HG03565 (cell line): ENCODE data around the gene SLC12A4.
A peak's percentile ranks its signal among the peaks of the same experiment; 100 is the strongest.
"Not testable (repeated sequence)": the region's sequence is repeated elsewhere in the genome, so short reads cannot be mapped to it uniquely, and the experiment has no call there.

ENCODE experiments used
- ATAC-seq: cut with Tn5 transposase; IDR thresholded peaks from one replicate; pipeline ENCODE4 v1.9.1; 2021; ENCODE audit warnings: mild to moderate bottlenecking, moderate library complexity; ENCODE audit not compliant: unreplicated experiment

The SLC12A4 gene

DNA sequence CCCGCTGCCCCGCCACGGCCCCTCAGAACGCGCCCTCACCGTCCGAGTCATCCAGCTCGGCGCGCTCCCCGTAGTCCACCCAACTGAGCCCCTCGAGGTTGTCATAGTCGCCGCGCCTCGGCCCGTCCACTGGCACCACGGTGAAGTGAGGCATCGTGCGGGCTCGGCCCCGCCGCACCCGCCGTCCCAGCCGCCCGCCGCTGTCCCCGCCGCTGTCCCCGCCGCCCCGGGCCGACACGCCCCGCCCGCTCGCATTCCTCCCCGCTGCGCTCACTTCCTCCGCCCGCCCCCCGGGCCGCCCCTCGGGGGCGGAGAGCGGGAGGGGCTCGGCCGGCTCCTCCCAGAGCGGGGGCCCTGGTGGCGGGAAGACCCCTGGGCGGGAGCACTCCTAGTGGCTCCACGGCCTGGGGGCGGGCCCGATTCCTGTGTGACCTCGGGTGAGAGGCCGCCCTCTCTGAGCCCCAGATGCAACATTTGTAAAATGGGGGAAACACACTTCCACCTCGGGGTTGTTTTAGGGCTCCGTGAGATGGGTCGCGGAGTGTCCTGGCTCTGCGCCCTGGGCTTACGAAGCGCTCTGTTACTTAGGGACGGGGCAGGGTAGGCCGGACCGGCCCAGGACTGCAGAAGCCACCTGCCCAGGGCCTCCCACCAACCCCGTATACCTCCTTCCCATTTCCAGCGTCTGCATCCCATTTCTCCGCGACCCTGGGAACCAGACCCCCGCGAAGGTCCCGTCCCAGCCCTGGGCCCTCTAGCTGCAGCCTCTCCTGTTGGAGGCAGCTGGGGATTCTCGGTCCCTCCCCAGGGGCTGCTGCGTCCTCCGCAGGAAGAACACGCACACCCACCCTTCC is at the start of gene SLC12A4:
TSS of gene SLC12A4 (minus strand) at position 238 of the 854 bp plus-strand sequence. CDS start at position 154, 84 bp downstream.
- peak; percentile 63 for ATAC-seq

DNA sequence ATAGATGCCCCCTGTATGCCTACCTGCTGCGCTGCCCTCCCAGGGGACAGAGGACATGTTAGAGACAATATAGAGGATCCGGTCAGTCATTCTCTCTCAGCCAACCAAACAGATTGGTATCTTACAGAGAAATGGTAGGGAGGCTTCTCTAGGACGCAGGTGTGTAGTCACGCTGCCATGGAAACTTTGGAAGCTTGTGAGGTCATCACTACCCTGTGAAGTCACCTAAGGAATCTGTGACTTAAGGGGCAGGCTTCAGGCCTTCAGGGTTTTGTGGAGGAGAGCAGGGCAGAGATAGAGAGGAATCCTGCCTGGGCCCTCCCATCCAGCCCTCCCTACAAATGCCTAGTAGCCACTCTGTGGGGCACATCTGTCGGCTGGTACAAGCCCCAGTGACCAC is 47.2 kb upstream of the SLC12A4 start, which contains the start of gene DPEP2NB:
TSS of gene DPEP2NB (minus strand) at position 231 of the 400 bp plus-strand sequence. CDS start at position 90, 141 bp downstream.
- ATAC-seq: no peak

DNA sequence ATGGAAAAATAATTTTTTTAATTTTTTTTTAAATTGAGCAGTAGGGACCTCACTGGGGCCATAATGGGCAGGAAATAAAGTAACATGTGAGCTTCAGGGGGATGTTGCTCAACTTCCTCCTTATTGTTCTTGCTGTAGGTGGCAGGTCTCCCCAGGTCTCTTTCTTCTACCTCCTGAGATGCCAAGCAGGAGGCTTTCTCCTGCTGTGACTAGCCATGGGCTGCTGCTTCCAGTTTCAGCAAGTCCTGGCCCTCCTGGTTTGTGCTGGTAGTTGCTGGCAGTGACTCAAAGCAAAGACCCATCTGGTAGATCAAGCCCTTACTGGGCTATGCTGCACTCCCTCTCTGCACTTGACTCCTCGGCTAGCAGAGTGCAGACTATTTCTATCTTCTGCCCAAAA is 45.0 kb upstream of the SLC12A4 start:
- ATAC-seq: no peak

DNA sequence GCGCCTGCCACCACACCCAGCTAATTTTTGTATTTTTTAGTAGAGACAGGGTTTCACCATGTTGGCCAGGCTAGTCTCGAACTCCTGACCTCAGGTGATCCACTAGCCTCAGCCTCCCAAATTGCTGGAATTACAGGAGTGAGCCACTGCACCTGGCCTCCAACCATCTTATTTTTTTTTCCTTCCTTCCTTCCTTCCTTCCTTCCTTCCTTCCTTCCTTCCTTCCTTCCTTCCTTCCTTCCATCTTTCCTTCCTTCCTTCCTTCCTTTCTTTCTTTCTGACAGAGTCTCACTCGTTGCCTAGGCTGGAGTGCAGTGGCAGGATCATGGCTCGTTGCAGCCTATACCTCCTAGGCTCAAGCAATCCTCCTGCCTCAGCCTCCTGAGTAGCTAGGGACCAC is 41.4 kb upstream of the SLC12A4 start:
- ATAC-seq: not testable (repeated sequence)

DNA sequence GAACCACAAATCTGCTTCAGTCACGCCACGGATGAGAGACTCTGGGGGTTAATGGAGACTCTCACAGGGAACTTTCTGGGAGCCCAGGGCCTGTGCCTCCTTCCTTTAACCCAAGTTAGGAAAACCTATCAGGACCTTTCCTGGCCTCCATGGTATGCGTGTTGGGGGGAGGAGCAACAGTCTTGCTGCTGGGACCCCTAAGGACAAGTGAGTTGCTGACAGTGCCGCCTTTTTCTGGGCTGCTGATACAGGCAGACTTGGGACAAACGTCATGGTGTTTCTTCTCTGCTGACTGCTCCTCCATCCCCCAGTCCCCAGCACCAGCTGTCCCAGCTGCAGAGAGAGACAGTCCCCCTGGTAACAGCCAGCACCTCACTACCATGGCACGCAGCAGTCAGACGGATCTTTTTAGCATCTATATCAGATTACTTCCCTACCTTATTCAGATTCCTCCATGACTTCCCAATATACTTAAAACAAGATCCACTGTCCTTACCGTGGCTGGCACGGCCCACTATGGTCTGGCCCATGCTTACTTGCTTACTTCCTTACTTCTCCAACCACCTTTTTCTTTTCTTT is 40.8 kb upstream of the SLC12A4 start:
- no peak for ATAC-seq

DNA sequence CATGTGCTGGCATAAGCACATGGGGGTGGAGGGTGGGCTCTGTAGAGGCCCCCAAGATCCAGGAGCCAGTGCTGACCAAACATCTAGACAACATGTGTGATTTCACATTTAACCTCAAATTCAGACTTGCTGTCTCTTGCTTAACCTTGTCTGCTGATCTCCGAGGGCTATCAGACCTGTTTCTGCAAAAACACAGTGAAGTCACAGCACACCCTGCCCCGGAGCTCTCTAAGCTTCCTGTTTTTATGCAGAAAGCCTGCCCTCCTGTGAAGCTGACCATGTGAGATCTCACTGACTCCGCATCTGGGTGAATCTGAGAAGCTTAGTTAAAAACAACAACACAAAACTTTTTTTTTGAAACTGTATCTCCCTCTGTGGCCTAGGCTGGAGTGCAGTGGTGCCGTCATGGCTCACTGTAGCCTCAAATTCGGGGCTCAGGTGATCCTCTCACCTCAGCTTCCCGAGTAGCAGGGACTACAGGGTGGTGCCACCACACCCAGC is 37.4 kb upstream of the SLC12A4 start:
- no peak for ATAC-seq

DNA sequence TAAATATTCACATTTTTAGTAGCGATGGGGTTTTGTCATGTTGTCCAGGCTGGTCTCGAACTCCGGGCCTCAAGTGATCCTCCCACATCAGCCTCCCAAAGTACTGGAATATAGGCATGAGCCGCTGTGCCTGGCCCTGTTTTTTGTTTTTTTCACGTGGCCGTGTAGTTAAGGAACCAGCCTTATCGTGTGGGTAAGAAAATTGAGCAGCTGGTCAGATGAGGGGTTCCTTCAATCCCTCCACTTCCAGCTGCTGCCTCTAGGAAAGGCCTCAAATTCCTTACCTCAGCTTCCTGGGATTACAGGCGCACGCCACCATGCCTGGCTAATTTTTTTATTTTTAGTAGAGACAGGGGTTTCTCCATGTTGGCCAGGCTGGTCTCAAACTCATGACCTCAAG is 36.8 kb upstream of the SLC12A4 start:
- ATAC-seq: no peak

DNA sequence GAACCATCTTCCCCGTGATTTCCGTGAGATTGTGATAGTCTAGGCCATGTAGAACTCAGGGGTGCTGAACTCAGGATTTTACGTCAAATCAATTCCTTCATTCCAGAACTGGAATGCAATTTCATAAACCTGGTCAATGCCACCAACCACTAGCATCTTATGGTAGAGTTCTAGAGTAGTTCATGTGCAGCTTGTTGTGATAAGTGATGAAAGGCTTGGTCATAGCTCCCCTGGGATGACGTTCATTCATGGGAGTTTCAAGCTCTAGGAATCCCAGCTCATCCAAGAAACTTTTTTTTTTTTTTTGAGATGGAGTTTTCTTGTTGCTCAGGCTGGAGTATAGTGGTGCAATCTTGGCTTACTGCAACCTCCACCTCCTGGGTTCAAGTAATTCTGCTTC is 34.6 kb upstream of the SLC12A4 start:
- ATAC-seq: no peak

DNA sequence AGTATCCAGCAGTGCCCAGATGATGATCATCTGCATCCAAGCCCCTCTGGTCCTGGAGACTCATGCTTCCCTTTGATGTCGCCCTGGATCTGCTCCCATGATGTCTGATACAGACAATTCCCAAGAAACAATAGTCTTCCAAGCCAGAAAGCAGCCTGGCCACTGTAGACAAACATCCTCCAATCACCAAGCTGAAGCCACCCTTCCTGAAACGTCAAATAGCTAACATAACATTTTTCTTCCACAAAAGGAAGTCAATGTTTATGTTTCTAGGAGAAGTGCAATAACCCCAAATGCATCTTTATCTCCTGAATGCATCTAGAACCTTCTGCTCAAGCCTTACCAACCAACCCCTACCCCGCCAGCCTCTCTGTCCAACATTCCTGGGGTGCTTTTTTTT is 32.0 kb upstream of the SLC12A4 start:
- ATAC-seq: no peak

DNA sequence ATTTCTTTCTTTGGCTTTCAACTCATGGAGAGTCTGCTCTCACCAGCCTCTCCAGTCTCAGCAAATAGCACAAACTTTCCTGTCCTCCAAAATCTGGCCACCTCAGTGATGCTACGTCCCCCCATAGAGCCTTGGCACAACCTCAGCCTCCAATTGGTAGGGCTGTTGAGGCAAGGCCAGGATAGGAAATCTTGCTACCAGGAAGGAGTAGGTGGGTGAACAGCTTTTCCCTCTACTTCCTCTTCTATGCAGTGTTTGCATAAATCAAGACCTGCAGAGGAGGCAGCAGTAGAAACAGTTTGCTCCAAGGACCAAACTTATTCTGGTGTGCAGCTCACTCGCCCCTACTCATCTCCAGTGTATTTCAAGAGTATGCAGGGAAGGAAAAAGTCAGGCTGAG is 31.5 kb upstream of the SLC12A4 start:
- no peak for ATAC-seq

DNA sequence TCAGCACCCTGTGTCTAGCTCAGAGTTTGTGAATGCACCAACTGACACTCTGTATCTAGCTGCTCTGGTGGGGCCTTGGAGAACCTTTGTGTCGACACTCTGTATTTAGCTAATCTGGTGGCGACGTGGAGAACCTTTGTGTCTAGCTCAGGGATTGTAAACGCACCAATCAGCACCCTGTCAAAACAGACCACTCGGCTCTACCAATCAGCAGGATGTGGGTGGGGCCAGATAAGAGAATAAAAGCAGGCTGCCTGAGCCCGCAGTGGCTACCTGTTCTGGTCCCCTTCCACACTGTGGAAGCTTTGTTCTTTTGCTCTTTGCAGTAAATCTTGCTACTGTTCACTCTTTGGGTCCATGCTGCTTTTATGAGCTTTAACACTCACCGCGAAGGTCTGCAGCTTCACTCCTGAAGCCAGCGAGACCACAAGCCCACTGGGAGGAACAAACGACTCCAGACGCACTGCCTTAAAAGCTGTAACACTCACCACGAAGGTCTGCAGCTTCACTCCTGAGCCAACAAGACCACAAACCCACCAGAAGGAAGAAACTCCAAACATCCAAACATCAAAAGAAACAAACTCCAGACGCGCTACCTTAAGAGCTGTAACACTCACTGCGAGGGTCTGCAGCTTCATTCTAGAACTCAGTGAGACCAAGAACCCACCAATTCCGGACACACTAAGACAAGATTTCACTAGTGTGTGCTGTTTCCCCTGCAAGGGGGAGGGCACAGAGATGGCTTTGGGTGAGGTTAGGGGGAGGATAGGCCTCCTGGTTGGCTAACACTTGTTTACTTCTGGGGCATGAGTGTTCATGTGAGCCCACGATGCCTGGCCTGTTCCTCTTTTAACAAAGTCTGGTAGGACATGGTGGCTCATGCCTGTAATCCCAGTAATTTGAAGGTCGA is 30.6 kb upstream of the SLC12A4 start, which contains the start of gene DPEP2:
TSS of gene DPEP2 (minus strand) at position 706 of the 910 bp plus-strand sequence. CDS start 6,272 bp downstream, outside the sequence.
- not testable (repeated sequence) for ATAC-seq

DNA sequence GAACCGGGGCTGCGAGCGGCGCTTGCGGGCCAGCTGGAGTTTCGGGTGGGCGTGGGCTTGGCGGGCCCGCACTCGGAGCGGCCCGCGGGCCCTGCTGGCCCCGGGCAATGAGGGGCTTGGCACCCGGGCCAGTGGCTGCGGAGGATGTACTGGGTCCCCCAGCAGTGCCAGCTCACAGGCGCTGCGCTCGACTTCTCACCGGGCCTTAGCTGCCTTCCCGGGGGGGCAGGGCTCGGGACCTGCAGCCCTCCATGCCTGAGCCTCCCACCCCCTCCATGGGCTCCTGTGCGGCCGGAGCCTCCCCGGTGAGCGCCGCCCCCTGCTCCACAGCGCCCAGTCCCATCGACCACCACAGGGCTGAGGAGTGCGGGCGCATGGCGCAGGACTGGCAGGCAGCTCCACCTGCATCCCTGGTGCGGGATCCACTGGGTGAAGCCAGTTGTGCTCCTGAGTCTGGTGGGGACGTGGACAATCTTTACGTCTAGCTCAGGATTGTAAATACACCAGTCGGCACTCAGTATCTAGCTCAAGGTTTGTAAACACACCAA is 29.9 kb upstream of the SLC12A4 start:
- not testable (repeated sequence) for ATAC-seq

DNA sequence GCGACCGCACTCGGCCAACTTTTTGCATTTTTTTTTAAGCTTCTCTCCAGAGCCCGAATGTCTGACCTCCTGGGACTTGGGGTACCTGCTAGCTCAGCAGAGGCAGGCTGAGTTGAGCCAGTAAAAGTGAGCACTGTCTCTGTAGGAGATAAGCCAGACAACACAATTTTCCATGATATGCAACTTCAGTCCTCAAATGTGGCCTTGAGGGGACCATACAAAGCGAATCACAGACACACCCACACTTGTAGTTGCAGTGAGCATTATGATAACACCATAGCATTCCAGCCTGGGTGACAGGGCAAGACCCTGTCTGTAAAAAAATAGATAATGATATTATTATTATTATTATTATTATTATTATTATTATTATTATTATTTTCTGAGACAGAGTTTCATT is 28.2 kb upstream of the SLC12A4 start:
- no peak for ATAC-seq

DNA sequence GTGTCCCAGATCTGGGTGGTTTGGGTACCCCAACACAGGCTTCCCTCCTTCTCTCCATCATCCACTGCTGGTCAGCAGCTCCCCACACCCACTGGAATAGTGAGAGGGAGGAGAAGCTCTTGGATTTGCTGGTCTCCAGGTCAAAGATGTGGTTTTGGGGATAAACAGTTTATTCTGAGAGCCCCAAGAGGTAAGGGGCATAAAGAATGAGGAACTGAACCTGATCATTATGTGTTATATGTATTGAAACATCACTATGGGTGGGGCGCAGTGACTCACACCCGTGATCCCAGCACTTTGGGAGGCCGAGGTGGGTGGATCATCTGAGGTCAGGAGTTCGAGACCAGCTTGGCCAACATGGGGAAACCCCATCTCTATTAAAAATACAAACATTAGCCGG is 27.0 kb upstream of the SLC12A4 start:
- no peak for ATAC-seq

DNA sequence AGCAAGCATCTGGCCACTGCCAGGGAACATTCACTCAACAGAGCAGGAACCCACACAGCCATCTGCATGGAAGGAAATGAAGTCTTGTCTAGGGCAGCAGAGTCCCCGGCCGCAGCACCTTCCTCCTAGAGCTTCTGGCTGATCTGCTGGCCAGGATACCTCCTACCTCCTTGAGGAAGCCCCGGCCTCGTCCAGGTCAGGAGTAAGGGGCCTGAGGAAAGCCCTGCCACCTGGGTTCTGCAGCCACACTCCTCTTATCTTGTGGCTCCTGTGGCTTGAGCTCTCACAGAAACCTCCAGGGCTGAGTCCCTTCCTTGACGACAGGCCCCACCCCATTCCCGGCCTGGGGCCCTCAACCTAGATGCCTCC is 25.6 kb upstream of the SLC12A4 start:
- not testable (repeated sequence) for ATAC-seq

DNA sequence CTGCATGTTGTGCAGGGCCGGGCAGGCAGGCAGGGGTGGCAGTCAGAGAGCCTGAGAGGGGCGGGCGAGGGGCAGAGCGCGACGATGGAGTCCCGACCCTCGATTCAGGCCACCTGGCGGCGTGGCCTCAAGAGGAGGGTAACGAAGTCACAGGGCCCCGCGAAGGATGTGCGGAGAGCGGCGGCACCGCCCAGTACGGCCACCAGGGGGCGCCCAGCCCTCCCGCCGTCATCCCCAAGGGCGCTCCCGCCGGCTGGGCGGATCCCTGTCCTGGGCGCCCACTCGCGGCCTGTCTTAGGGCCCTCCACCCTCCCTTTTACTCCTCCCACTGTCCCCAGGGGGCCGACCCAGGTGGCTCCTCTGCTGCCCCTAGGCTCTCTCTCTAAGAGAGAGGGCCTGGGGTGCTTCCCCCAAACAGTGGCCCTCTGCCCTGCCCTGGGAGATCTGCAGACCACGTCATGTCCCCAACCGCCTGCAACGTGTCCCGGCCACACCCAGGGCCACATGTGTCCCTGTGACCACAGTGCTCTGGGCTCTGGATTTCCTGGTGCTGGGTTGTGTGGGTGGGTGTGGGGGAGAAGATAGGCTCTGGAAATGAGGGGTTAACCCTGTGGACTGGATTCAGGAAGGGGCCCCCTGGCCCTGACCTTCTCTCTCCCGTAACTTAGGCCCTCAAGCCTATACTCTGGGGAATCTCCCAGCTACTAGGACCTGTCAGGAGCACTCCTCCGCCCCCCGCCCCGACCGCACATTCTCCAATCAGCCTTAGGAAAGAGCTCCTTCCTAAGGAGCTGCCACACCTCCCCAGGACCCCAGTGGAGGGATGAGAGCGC is 25.0 kb upstream of the SLC12A4 start:
- peak; percentile 54 for ATAC-seq

DNA sequence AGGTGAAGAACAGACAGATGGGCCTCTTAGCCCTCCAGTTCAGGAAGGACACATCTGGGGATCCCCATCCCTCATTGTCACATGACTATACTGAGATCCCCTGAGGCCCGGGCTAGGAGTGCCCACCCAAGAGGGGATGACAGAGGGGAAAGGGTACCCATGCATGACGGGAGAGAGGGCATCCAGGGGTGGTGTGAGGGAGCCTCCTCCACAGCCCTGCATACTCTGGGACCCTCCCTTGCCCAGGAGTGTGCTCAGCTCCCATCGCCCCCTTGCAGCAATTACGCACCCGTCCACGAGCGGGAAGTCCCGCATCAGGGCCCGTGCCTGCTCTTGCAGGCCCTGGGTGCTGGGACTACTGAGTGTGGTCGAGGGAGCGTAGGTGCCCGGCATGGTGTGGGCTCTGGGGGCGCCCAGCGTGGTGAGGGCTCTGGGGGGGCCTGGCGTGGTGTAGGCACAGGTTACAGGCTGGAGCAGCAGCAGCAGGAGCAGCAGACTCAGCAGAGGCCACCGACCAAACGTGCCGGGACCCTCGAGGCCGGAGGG is 24.3 kb upstream of the SLC12A4 start:
- no peak for ATAC-seq

DNA sequence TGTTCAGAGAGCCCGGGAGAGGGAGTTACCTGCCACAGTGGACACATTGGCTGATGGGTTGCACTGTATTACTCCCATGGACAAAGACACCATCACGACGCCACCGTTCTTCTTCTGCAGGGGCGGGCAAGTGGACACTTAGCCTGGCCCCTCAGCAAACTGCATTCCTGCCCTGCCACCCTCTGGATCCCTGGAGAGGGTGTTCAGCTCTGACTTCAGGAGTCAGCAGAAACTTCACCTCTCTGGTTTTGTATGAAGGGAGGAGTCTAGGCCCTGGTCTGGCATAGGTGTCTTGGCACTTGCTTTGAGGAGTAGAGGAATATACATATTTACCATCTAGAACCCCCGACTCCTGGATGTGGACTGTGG is 21.6 kb upstream of the SLC12A4 start:
- ATAC-seq: no peak

DNA sequence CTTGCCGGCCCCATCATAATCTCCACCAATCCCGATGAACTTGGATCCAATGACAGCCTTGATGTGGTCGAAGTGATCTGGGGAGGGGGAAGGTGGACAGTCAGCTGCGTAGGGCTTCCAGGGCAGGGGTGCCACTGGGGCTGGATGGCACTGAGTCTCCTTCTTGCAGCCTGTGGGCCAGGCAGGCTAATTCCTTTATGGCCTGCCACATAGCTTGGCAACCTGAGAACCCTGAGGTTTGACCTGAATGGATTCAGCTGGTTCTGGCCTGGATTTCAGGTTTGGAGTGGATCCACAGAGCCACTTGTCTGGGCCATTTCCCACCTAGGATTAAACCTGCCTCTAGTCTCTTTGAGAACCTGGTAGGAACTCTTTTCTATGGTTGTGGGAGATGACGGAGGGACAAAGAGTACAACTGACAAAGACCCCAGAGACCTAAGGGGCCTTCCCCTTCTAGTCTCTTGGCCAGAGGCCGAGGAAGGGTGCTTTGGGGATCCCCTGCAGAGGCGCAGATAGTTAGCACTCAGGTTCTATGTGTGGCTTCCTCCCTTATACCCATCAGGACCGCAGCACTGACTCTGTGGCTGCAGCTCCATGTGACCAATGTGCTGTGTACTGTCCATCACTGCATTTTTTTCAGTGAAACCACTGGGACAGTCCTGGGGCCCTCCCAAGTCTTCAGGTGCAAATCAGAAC is 21.0 kb upstream of the SLC12A4 start:
- ATAC-seq: no peak
